WTC11 (cell line): ENCODE results near the gene FCRLB. TPM values are rescaled to one million over a fixed set of nuclear protein-coding genes. Genes with fewer than 3 reads are reported as not detected.

ENCODE experiments used
- ATAC-seq: fragments of 200-7000 bp; cut with Tn5 transposase; 2 replicates; pipeline ENCODE4 v1.10.0; 2021; ENCODE audit warnings: mild to moderate bottlenecking, moderate library complexity
- CTCF ChIA-PET: fragments of 300-600 bp; sonication (Branson Sonifier 250); formaldehyde crosslinking; loops from one replicate; lab custom pipeline; 2021; ENCODE audit warnings: antibody characterized with exemption; lab: Charles Lee
- POLR2A ChIA-PET: fragments of 350-600 bp; sonication (Branson Sonifier 250); formaldehyde crosslinking; loops from one replicate; lab custom pipeline; 2021; ENCODE audit warnings: antibody characterized with exemption; lab: Charles Lee
- DNase-seq: peaks from one replicate; pipeline ENCODE4 v3.0.0; 2021; ENCODE audit warnings: low spot score
- H3K27ac Mint-ChIP-seq: 2 replicates; pipeline ENCODE4 v1.8.0; 2021; ENCODE audit warnings: mixed read lengths
- H3K27me3 Mint-ChIP-seq: 2 replicates; pipeline ENCODE4 v1.8.0; 2021; ENCODE audit warnings: low read depth, mild to moderate bottlenecking, moderate library complexity, mixed read lengths
- H3K36me3 Mint-ChIP-seq: 2 replicates; pipeline ENCODE4 v1.8.0; 2021; ENCODE audit warnings: mixed read lengths
- H3K4me1 Mint-ChIP-seq: 2 replicates; pipeline ENCODE4 v1.8.0; 2022; ENCODE audit warnings: mixed read lengths
- H3K4me3 Mint-ChIP-seq: 2 replicates; pipeline ENCODE4 v1.8.0; 2021; ENCODE audit warnings: mild to moderate bottlenecking, moderate library complexity, mixed read lengths
- H3K9me3 Mint-ChIP-seq: 2 replicates; pipeline ENCODE4 v1.8.0; 2021; ENCODE audit warnings: mixed read lengths
- ATF1 ChIP-seq: sonication (generic); formaldehyde crosslinking; IDR thresholded peaks from 2 replicates; pipeline ENCODE4 v1.8.1; 2023; ENCODE audit warnings: mild to moderate bottlenecking, moderate library complexity, missing genetic modification reagents
- CBFB ChIP-seq: sonication (generic); formaldehyde crosslinking; IDR thresholded peaks from 2 replicates; pipeline ENCODE4 v1.8.1; 2022; ENCODE audit warnings: mild to moderate bottlenecking, low read depth, missing genetic modification reagents
- ESRRA ChIP-seq: sonication (generic); formaldehyde crosslinking; IDR thresholded peaks from 2 replicates; pipeline ENCODE4 v1.8.1; 2022; ENCODE audit warnings: mild to moderate bottlenecking, missing genetic modification reagents, borderline replicate concordance
- FOXK1 ChIP-seq: sonication (generic); formaldehyde crosslinking; IDR thresholded peaks from 2 replicates; pipeline ENCODE4 v1.8.0; 2022; ENCODE audit warnings: mild to moderate bottlenecking, moderate library complexity, missing genetic modification reagents
- FOXP1 ChIP-seq: sonication (generic); formaldehyde crosslinking; IDR thresholded peaks from 2 replicates; pipeline ENCODE4 v1.8.0; 2022; ENCODE audit warnings: missing genetic modification reagents, mild to moderate bottlenecking, moderate library complexity, borderline replicate concordance
- SP1 ChIP-seq: sonication (generic); formaldehyde crosslinking; conservative IDR thresholded peaks from 2 replicates; pipeline ENCODE4 v1.8.1; 2022; ENCODE audit warnings: missing genetic modification reagents
- ZNF232 ChIP-seq: sonication (generic); formaldehyde crosslinking; IDR thresholded peaks from 2 replicates; pipeline ENCODE4 v1.8.0; 2022; ENCODE audit warnings: mild to moderate bottlenecking, missing genetic modification reagents
- total RNA-seq: library from RNA; stranded (reverse); gene quantifications from 3 replicates; pipeline ENCODE4 v1.2.3, GENCODE V29; 2021
- TF ChIP-seq, protein P1 (sequence below): fragments of 250-450 bp; sonication (Bioruptor Pico); IDR thresholded peaks from 2 replicates; pipeline ENCODE4 v2.1.2; 2022; ENCODE audit warnings: mild to moderate bottlenecking, moderate library complexity
- TF ChIP-seq, protein P2 (sequence below): sonication (generic); formaldehyde crosslinking; conservative IDR thresholded peaks from 2 replicates; pipeline ENCODE4 v1.8.1; 2022; ENCODE audit warnings: mild to moderate bottlenecking, missing genetic modification reagents
- TF ChIP-seq, protein P3 (sequence below): sonication (generic); formaldehyde crosslinking; IDR thresholded peaks from 2 replicates; pipeline ENCODE4 v1.8.0; 2023; ENCODE audit warnings: missing genetic modification reagents, mild to moderate bottlenecking, borderline replicate concordance
- TF ChIP-seq, protein P4 (sequence below): sonication (generic); formaldehyde crosslinking; IDR thresholded peaks from 2 replicates; pipeline ENCODE4 v1.8.0; 2022; ENCODE audit warnings: mild to moderate bottlenecking, missing genetic modification reagents
- TF ChIP-seq, protein P5 (sequence below): sonication (generic); formaldehyde crosslinking; IDR thresholded peaks from 2 replicates; pipeline ENCODE4 v1.8.1; 2023; ENCODE audit warnings: mild to moderate bottlenecking, missing genetic modification reagents, moderate library complexity
- TF ChIP-seq, protein P6 (sequence below): sonication (generic); formaldehyde crosslinking; IDR thresholded peaks from 2 replicates; pipeline ENCODE4 v1.8.0; 2022; ENCODE audit warnings: mild to moderate bottlenecking, missing genetic modification reagents
- TF ChIP-seq, protein P7 (sequence below): sonication (generic); formaldehyde crosslinking; IDR thresholded peaks from 2 replicates; pipeline ENCODE4 v1.8.1; 2022; ENCODE audit warnings: mild to moderate bottlenecking, moderate library complexity, missing genetic modification reagents

The FCRLB gene
- total RNA-seq, 1 experiment from 2014 or later: 0.37 TPM

DNA sequence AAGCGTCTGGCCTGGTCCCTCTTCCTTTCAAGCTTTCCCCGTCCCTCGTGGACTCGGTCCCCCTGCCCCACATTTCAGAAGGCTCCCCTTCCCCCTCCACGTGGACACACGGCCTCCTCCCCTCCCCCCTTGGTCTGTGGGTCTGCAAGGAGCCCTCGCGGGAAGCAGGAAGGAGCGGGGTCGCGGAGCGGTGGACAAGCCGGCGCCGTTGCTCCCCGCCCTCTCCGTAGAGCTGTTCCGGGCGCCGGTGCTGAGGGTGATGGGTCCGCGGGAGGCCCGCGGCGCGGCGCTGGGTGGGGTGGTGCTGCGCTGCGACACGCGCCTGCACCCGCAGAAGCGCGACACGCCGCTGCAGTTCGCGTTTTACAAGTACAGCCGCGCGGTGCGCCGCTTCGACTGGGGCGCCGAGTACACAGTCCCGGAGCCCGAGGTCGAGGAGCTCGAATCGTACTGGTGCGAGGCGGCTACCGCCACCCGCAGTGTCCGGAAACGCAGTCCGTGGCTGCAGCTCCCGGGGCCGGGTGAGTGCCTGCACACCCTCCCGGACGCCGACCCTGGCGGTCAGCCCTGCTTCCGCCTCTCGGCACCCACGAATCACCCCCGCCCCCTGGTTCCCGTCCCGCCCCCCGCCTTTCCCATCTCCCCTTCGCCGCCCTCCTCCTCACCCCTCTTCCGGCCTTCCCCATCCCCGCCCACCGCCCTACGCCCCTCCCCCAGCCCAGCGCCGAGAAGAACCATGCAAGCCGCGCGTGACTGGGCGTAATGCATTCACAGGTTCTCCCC lies 5.3 kb downstream of the FCRLB start (continued):
- TF ChIP-seq, protein P1, sequence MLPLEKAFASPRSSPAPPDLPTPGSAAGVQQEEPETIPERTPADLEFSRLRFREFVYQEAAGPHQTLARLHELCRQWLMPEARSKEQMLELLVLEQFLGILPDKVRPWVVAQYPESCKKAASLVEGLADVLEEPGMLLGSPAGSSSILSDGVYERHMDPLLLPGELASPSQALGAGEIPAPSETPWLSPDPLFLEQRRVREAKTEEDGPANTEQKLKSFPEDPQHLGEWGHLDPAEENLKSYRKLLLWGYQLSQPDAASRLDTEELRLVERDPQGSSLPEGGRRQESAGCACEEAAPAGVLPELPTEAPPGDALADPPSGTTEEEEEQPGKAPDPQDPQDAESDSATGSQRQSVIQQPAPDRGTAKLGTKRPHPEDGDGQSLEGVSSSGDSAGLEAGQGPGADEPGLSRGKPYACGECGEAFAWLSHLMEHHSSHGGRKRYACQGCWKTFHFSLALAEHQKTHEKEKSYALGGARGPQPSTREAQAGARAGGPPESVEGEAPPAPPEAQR (CRISPR knock-in tag): no peak
- TF ChIP-seq, protein P2, sequence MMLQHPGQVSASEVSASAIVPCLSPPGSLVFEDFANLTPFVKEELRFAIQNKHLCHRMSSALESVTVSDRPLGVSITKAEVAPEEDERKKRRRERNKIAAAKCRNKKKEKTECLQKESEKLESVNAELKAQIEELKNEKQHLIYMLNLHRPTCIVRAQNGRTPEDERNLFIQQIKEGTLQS: no peak
- TF ChIP-seq, protein P3, sequence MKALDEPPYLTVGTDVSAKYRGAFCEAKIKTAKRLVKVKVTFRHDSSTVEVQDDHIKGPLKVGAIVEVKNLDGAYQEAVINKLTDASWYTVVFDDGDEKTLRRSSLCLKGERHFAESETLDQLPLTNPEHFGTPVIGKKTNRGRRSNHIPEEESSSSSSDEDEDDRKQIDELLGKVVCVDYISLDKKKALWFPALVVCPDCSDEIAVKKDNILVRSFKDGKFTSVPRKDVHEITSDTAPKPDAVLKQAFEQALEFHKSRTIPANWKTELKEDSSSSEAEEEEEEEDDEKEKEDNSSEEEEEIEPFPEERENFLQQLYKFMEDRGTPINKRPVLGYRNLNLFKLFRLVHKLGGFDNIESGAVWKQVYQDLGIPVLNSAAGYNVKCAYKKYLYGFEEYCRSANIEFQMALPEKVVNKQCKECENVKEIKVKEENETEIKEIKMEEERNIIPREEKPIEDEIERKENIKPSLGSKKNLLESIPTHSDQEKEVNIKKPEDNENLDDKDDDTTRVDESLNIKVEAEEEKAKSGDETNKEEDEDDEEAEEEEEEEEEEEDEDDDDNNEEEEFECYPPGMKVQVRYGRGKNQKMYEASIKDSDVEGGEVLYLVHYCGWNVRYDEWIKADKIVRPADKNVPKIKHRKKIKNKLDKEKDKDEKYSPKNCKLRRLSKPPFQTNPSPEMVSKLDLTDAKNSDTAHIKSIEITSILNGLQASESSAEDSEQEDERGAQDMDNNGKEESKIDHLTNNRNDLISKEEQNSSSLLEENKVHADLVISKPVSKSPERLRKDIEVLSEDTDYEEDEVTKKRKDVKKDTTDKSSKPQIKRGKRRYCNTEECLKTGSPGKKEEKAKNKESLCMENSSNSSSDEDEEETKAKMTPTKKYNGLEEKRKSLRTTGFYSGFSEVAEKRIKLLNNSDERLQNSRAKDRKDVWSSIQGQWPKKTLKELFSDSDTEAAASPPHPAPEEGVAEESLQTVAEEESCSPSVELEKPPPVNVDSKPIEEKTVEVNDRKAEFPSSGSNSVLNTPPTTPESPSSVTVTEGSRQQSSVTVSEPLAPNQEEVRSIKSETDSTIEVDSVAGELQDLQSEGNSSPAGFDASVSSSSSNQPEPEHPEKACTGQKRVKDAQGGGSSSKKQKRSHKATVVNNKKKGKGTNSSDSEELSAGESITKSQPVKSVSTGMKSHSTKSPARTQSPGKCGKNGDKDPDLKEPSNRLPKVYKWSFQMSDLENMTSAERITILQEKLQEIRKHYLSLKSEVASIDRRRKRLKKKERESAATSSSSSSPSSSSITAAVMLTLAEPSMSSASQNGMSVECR (CRISPR knock-in tag): 0 out of 2 replicates have a peak, but pooled peaks have one; percentile 15
- TF ChIP-seq ESRRA: 0 out of 2 replicates have a peak, but pooled peaks have one; percentile 37
- TF ChIP-seq, protein P4, sequence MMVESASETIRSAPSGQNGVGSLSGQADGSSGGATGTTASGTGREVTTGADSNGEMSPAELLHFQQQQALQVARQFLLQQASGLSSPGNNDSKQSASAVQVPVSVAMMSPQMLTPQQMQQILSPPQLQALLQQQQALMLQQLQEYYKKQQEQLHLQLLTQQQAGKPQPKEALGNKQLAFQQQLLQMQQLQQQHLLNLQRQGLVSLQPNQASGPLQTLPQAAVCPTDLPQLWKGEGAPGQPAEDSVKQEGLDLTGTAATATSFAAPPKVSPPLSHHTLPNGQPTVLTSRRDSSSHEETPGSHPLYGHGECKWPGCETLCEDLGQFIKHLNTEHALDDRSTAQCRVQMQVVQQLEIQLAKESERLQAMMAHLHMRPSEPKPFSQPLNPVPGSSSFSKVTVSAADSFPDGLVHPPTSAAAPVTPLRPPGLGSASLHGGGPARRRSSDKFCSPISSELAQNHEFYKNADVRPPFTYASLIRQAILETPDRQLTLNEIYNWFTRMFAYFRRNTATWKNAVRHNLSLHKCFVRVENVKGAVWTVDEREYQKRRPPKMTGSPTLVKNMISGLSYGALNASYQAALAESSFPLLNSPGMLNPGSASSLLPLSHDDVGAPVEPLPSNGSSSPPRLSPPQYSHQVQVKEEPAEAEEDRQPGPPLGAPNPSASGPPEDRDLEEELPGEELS (CRISPR knock-in tag): 0 out of 2 replicates have a peak, but pooled peaks have one; percentile 46
- TF ChIP-seq, protein P5, sequence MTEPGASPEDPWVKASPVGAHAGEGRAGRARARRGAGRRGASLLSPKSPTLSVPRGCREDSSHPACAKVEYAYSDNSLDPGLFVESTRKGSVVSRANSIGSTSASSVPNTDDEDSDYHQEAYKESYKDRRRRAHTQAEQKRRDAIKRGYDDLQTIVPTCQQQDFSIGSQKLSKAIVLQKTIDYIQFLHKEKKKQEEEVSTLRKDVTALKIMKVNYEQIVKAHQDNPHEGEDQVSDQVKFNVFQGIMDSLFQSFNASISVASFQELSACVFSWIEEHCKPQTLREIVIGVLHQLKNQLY (CRISPR knock-in tag): no peak
- TF ChIP-seq SP1 (CRISPR knock-in tag): no peak
- TF ChIP-seq, all 79 proteins: peak for 10

DNA sequence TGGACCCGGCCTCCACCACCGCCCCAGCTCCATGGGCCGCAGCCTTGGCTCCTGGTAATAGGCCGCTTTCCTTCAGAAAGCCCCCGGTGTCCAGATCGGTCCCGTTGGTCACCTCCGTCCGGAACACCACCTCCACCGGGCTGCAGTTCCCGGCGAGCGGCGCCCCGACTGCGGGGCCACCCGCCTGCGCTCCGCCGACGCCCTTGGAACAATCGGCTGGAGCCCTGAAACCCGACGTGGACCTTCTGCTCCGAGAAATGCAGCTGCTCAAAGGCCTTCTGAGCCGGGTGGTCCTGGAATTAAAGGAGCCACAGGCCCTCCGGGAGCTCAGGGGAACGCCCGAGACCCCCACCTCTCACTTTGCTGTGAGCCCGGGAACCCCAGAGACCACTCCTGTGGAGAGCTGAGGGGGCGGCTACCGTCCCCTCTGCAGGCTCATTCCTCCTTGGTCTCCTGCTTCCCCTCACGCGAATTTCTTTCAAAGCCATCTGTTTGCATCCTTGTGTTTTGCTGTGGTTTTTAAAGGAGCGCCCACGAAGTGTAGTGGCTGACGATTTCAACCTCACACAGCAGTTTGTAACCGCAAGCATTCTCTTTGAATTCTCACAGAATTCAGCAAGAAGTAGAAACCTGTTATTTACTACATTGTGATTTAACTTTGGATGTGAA lies 6.0 kb downstream of the FCRLB start:
- ATAC-seq: peak; percentile 7
- H3K27ac Mint-ChIP-seq: 0 out of 2 replicates have a peak overlapping the region, but pooled peaks have one; percentile 41

More for the DNA sequence above, 6.0 kb downstream of the FCRLB start:
- Mint-ChIP-seq H3K4me1 (peaks cover 36% of the 10 kb centered on the region), H3K27me3 (peaks cover 62% of the 10 kb centered on the region), H3K9me3 (no peaks in the 10 kb centered on the region), H3K4me3 (peak overlapping the region; percentile 90), H3K36me3 (no peaks in the 10 kb centered on the region)
- no peak for DNase-seq
- ChIA-PET CTCF (interaction anchor here (0.6 to 2.4 kb wide), 8 partner anchors 11 to 336 kb away, joined by 3 to 23 read pairs (median 6); no protein-coding TSS in a partner anchor), POLR2A (interaction anchor here (2.6 kb wide), 1 partner anchor 22 kb away, joined by 10 read pairs; the partner anchor contains the start of gene DUSP12)
- TF ChIP-seq FOXK1 (CRISPR knock-in tag) (no peak), FOXP1 (peak; percentile 42; the same call in 1 of the 2 replicates), ZNF232 (CRISPR knock-in tag) (0 out of 2 replicates have a peak, but pooled peaks have one; percentile 49), CBFB (CRISPR knock-in tag) (no peak), ATF1 (peak; percentile 5; the same call in 1 of the 2 replicates)
- TF ChIP-seq, protein P6, sequence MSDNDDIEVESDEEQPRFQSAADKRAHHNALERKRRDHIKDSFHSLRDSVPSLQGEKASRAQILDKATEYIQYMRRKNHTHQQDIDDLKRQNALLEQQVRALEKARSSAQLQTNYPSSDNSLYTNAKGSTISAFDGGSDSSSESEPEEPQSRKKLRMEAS (CRISPR knock-in tag): peak; percentile 43; the same call in 1 of the 2 replicates
- TF ChIP-seq, protein P7, sequence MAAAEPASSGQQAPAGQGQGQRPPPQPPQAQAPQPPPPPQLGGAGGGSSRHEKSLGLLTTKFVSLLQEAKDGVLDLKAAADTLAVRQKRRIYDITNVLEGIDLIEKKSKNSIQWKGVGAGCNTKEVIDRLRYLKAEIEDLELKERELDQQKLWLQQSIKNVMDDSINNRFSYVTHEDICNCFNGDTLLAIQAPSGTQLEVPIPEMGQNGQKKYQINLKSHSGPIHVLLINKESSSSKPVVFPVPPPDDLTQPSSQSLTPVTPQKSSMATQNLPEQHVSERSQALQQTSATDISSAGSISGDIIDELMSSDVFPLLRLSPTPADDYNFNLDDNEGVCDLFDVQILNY (CRISPR knock-in tag): 0 out of 2 replicates have a peak, but pooled peaks have one; percentile 17
